Uterus (tissue), 4 donors: Measurements from ENCODE around the gene STARD8. TPM values are rescaled to one million over a fixed set of nuclear protein-coding genes. Genes with fewer than 3 reads are reported as not detected.

Source experiments
- DNase-seq, 2 donors: peaks; one replicate each; pipeline ENCODE4 v3.0.0-alpha.2; 2019 to 2020
- H3K27ac ChIP-seq, 2 donors: fragments of 200-600 bp; sonication (generic); 1 replicate in 1 of 2; 2 replicates in 1 of 2; pipeline ENCODE4 v1.5.1; 2016 to 2018
- H3K27me3 ChIP-seq, 2 donors: fragments of 200-600 bp; sonication (generic); one replicate each; pipeline ENCODE4 v1.5.1; 2018 to 2019; ENCODE audit warnings: control low read depth in 1 of 2
- H3K36me3 ChIP-seq, 2 donors: fragments of 200-600 bp; sonication (generic); one replicate each; pipeline ENCODE4 v1.5.1; 2019; ENCODE audit warnings: control low read depth in 1 of 2
- H3K4me1 ChIP-seq, 2 donors: fragments of 200-600 bp; sonication (generic); one replicate each; pipeline ENCODE4 v1.5.1; 2018 to 2019; ENCODE audit warnings: control low read depth in 1 of 2
- H3K4me3 ChIP-seq, 2 donors: fragments of 200-600 bp; sonication (generic); 1 replicate in 1 of 2; 2 replicates in 1 of 2; pipeline ENCODE4 v1.5.1; 2018 to 2019; ENCODE audit warnings: mild to moderate bottlenecking in 1 of 2
- H3K9me3 ChIP-seq, 2 donors: fragments of 200-600 bp; sonication (generic); one replicate each; pipeline ENCODE4 v1.5.1; 2019; ENCODE audit warnings: control low read depth in 1 of 2
- POLR2A ChIP-seq, 2 donors: fragments of 450-650 bp; IDR thresholded peaks; one replicate each; pipeline ENCODE4 v1.6.1; 2016; ENCODE audit warnings: antibody characterized with exemption in 2 of 2, mild to moderate bottlenecking in 1 of 2, moderate library complexity in 1 of 2
- intact Hi-C: fragments of 100-400 bp; cut with DNase I; formaldehyde crosslinking; loops from one replicate; pipeline ENCODE4 v1.15.1; 2023; ENCODE audit warnings: low total_unique reads
- total RNA-seq, 4 donors: library from RNA; depleted of rRNA in 3 of 4; stranded (reverse); fragments of >200 nt in 3 of 4; gene quantifications; one replicate each; pipeline versions ENCODE4 v1.1.0 to v1.2.4, GENCODE V29; 2014 to 2023
- TF ChIP-seq, protein P1 (sequence below), 4 experiments: fragments of 200-600 bp in 2 of 4; fragments of 450-650 bp in 2 of 4; sonication (generic) in 2 of 4; IDR thresholded peaks; one replicate each; pipeline ENCODE4 v1.5.1; 2016 to 2019; ENCODE audit warnings: antibody characterized with exemption in 4 of 4, mild to moderate bottlenecking in 2 of 4, moderate library complexity in 1 of 4
- donor health status: DM: yes; HTN: yes; CAD: no.

Gene STARD8
- total RNA-seq, 4 donors from 2014 or later, result 10.9 to 25.4 (median 17.2) TPM

DNA sequence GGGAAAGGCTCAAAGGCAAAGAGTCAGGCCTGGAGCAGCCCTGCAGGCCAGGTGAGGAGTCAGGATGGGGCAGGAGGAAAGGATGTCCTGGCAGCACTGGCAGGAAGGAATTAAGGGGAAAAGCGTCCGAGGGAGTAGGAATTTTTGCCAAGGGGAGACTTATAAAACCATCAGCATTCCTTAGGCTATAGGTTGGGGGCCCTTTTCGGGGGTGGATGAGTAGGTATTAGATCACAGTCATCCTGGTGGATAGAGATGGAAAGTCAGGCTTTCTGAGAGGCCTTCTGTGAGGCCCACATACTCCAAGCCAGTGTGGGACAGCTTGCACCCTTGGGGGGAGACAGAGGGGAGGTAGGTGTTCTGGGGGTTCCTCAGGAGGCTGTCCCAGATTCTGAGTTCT is 12.3 kb downstream of the STARD8 start:
- no peaks in the 10 kb centered on the region for H3K4me1 ChIP-seq
- DNase-seq, result no peak
- intact Hi-C loops, result no loop called here
- no peaks in the 10 kb centered on the region for H3K9me3 ChIP-seq
- no peak overlapping the region for H3K4me3 ChIP-seq
- H3K36me3 ChIP-seq, result no peaks in the 10 kb centered on the region
- H3K27ac ChIP-seq, result no peak overlapping the region
- TF ChIP-seq, protein P1, sequence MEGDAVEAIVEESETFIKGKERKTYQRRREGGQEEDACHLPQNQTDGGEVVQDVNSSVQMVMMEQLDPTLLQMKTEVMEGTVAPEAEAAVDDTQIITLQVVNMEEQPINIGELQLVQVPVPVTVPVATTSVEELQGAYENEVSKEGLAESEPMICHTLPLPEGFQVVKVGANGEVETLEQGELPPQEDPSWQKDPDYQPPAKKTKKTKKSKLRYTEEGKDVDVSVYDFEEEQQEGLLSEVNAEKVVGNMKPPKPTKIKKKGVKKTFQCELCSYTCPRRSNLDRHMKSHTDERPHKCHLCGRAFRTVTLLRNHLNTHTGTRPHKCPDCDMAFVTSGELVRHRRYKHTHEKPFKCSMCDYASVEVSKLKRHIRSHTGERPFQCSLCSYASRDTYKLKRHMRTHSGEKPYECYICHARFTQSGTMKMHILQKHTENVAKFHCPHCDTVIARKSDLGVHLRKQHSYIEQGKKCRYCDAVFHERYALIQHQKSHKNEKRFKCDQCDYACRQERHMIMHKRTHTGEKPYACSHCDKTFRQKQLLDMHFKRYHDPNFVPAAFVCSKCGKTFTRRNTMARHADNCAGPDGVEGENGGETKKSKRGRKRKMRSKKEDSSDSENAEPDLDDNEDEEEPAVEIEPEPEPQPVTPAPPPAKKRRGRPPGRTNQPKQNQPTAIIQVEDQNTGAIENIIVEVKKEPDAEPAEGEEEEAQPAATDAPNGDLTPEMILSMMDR (IDR thresholded peaks at IDR 0.05), result no peak
- no peak for TF ChIP-seq POLR2A (IDR thresholded peaks at IDR 0.05)
- H3K27me3 ChIP-seq, result no peaks in the 10 kb centered on the region

DNA sequence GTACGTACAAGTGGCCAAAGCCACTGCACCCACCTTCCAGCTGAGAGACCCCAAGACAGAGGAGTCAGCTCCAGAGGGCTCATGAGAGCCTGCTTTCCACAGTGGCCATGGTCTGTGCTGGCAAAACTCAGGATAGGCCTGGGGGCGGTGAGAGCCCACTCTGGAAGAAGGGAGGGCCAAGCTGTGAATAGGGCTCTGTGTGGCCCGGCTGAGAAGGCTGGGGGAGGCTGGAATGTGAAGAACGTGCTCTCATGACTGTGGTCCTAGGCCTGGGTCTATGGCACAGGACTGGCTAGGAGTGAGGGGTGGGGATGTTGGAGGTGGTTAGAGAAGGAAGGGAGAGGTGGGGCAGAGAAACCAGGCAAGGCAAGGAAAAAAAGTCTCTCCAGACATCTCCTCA is 13.3 kb downstream of the STARD8 start:
- Histone ChIP-seq H3K27ac (no peak overlapping the region), H3K36me3 (no peaks in the 10 kb centered on the region), H3K4me1 (no peaks in the 10 kb centered on the region), H3K27me3 (no peaks in the 10 kb centered on the region), H3K9me3 (no peaks in the 10 kb centered on the region), H3K4me3 (no peak overlapping the region)
- intact Hi-C loops, result no loop called here
- TF ChIP-seq POLR2A (IDR thresholded peaks at IDR 0.05), result no peak
- TF ChIP-seq, protein P1 (IDR thresholded peaks at IDR 0.05), result no peak
- DNase-seq, result no peak

DNA sequence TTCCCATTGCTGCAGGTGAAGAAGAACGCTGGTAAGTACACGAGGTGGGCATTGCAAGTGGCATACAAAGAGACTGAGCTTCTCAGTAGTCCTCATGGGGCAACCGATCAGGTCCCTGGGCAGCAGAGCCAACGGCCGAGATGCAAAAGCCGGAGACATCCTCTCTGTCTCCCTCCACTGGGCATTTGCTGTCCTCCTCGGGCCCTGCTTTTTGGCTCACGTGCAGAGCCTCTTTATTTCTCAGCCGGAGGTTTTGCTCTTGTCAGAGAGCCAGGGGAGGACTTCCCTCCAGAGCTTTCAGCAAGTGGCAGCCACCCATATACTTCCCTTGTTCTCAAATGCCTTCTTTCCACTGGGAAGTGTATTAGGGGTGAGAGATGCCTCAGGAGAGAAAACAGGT is 18.0 kb downstream of the STARD8 start:
- H3K27ac ChIP-seq, result no peak overlapping the region
- H3K4me1 ChIP-seq, result no peaks in the 10 kb centered on the region
- no peaks in the 10 kb centered on the region for H3K27me3 ChIP-seq
- H3K4me3 ChIP-seq, result no peak overlapping the region
- no peaks in the 10 kb centered on the region for H3K9me3 ChIP-seq
- no peak for TF ChIP-seq POLR2A (IDR thresholded peaks at IDR 0.05)
- TF ChIP-seq, protein P1 (IDR thresholded peaks at IDR 0.05), result no peak
- H3K36me3 ChIP-seq, result no peaks in the 10 kb centered on the region
- intact Hi-C loops, result no loop called here
- no peak for DNase-seq

DNA sequence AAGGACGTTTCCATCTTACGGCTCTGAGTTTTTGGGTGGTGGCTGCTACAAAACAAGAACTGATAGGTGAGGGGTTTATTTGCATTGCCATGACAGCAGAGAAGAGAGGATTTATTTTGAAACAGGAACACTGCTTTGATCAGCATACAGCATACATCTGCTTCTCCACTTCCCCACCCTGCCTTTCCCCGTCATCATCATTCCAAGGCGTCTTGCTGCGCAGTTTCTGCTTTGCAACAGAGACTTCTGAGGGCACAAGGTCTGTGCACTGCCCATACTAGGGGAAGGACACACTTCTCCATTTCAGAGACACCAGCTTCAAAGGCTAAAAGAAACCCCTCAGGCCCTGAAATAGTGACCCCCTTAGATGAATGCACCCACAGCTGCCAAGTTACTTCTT is 19.1 kb downstream of the STARD8 start:
- no peak for DNase-seq
- Histone ChIP-seq H3K4me3 (no peak overlapping the region), H3K36me3 (no peaks in the 10 kb centered on the region), H3K27me3 (no peaks in the 10 kb centered on the region), H3K27ac (peak overlapping the region in 1 of 2 donors; percentile 19), H3K4me1 (no peaks in the 10 kb centered on the region), H3K9me3 (no peaks in the 10 kb centered on the region)
- TF ChIP-seq, protein P1 (IDR thresholded peaks at IDR 0.05), result no peak
- TF ChIP-seq POLR2A (IDR thresholded peaks at IDR 0.05), result no peak
- intact Hi-C loops, result no loop called here

DNA sequence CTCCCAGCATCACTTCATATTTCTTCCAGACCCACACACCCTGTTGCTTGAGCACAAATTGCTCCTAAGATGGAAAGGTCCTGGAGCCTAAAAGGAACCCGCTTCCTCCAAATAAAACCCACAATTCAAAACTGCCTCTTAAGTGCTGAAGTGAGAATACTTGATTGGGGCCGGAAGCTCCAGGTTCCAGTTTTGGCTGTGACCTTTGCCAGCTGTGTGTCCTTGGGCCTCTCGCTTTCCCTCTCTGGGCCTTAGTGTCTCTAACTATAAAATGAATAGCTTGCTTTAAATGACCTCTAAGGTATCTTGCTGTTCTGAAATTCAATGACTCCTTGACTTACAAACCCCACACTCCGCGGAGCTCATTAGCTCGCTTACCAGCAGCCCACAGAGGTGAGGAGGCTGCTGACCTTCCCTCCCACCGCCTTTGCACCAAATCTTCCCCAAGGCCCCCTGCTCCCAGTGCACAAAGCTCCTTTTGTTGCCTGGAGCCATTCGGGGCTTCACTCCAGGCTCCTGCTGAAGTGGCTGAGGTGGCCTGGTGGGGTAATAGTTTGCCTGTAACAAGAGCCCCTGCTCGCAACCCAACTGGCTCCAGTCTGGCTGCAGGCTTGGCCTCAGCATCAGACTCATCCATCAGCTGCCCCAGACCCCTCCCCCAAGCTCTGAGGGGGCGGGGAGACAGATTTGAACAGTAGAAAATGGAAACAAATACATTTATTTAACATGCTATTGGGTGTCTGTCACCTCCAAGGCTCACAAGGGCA is 21.8 kb downstream of the STARD8 start:
- Histone ChIP-seq H3K27ac (peak overlapping the region in 1 of 2 donors; percentile 58), H3K4me1 (no peaks in the 10 kb centered on the region), H3K36me3 (no peaks in the 10 kb centered on the region), H3K27me3 (no peaks in the 10 kb centered on the region), H3K4me3 (no peak overlapping the region), H3K9me3 (no peaks in the 10 kb centered on the region)
- intact Hi-C loops, result no loop called here
- TF ChIP-seq POLR2A (IDR thresholded peaks at IDR 0.05), result no peak
- TF ChIP-seq, protein P1 (IDR thresholded peaks at IDR 0.05), result no peak
- peak; percentile 28 to 41 for DNase-seq
